ENCODE data around the gene SLFN11. TPM values are rescaled to one million over a fixed set of nuclear protein-coding genes. Genes with fewer than 3 reads are reported as not detected.

SLFN11 gene, protein sequence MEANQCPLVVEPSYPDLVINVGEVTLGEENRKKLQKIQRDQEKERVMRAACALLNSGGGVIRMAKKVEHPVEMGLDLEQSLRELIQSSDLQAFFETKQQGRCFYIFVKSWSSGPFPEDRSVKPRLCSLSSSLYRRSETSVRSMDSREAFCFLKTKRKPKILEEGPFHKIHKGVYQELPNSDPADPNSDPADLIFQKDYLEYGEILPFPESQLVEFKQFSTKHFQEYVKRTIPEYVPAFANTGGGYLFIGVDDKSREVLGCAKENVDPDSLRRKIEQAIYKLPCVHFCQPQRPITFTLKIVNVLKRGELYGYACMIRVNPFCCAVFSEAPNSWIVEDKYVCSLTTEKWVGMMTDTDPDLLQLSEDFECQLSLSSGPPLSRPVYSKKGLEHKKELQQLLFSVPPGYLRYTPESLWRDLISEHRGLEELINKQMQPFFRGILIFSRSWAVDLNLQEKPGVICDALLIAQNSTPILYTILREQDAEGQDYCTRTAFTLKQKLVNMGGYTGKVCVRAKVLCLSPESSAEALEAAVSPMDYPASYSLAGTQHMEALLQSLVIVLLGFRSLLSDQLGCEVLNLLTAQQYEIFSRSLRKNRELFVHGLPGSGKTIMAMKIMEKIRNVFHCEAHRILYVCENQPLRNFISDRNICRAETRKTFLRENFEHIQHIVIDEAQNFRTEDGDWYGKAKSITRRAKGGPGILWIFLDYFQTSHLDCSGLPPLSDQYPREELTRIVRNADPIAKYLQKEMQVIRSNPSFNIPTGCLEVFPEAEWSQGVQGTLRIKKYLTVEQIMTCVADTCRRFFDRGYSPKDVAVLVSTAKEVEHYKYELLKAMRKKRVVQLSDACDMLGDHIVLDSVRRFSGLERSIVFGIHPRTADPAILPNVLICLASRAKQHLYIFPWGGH
- 70.8 and 79.1 TPM in 2 replicates for total RNA-seq

DNA sequence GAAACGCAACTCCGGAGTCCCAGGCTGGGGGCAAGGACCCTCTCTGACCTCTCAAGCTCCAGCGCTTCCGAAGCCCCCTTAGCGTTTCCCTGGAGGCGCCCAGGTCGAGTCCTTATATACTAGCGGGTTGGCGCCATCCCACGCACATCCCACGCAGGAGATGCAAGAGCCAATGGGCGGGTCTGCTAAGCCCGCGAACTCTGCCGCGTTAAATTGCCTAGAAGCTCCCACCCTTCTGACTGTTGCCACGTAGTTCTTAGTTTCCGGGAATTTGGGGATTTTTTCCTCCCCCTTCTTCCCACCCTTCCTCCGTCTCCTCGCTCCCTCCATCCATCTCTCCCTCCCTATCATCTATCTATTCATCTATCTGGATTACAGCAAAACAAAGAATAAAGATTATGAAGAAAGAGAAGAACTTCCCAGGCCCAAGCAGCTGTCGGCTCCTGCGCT is at the start of gene SLFN11:
TSS of gene SLFN11 (minus strand) at position 88 of the 450 bp plus-strand sequence. CDS start 9,814 bp downstream, outside the sequence.

Other genes starting within 250 kb of the SLFN11 start
- 17.6 and 22.0 TPM in 2 replicates for gene NLE1, start 231.3 kb downstream of the SLFN11 start, total RNA-seq
- gene UNC45B, start 225.8 kb downstream of the SLFN11 start, total RNA-seq = not detected in 2 replicates
- not detected in 2 replicates for gene SLC35G3, start 179.2 kb downstream of the SLFN11 start, total RNA-seq
- gene SLFN5, start 130.5 kb downstream of the SLFN11 start, total RNA-seq = 36.6 TPM in 2 replicates
- gene SLFN12, start 58.9 kb upstream of the SLFN11 start, total RNA-seq = 44.8 and 50.3 TPM in 2 replicates
- gene SLFN13, start 75.1 kb upstream of the SLFN11 start, total RNA-seq = 1.8 and 2.6 TPM in 2 replicates
- gene SLFN12L, start 164.1 kb upstream of the SLFN11 start, total RNA-seq = 0.09 TPM in 1 of 2 replicates, not detected in the other
- gene SLFN14, start 187.2 kb upstream of the SLFN11 start, total RNA-seq = not detected in 2 replicates
- 2.2 and 3.3 TPM in 2 replicates for gene PEX12, start 204.9 kb upstream of the SLFN11 start, total RNA-seq
- 75.8 and 88.7 TPM in 2 replicates for gene AP2B1, start 213.7 kb upstream of the SLFN11 start, total RNA-seq